GM19193 (cell line): Measurements from ENCODE around the gene CACNA2D1.

Experiments
- POLR2A ChIP-seq: IDR thresholded peaks from 4 replicates; pipeline ENCODE4 v1.6.1; 2011; ENCODE audit not compliant: insufficient read depth, insufficient read length; ENCODE audit errors: extremely low read depth

Gene CACNA2D1

DNA sequence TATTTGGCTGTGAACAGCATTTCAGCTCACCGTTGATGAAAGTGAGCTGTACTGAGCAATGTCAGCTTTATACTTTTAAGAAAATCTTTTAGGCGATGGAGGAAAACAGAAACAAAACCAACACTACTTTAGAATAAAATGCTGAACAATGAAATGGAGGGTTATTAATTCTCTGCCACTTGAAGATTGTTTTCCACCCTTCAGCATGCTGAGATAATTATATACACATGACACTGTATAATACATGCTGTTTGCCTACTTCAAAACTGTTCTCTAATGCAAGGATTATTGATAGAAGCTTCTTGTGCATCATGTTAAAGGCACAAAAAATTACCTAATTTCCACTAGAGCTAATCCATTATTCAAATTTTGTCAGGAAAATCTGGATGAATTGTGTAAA, 66.8 kb downstream of the CACNA2D1 start:
- no peak for TF ChIP-seq POLR2A

GRCh38 chr7:82375713-82376112, 67.9 kb downstream of the CACNA2D1 start:
- TF ChIP-seq POLR2A: no peak

- no peak for TF ChIP-seq POLR2A
These were observed 68.4 kb downstream of the CACNA2D1 start for GRCh38 chr7:82375129-82375528.

GRCh38 chr7:82373926-82374635, 69.5 kb downstream of the CACNA2D1 start:
- no peak for TF ChIP-seq POLR2A

GRCh38 chr7:82364671-82365070, 78.9 kb downstream of the CACNA2D1 start:
- no peak for TF ChIP-seq POLR2A

GRCh38 chr7:82364048-82364447, 79.5 kb downstream of the CACNA2D1 start:
- TF ChIP-seq POLR2A: no peak

DNA sequence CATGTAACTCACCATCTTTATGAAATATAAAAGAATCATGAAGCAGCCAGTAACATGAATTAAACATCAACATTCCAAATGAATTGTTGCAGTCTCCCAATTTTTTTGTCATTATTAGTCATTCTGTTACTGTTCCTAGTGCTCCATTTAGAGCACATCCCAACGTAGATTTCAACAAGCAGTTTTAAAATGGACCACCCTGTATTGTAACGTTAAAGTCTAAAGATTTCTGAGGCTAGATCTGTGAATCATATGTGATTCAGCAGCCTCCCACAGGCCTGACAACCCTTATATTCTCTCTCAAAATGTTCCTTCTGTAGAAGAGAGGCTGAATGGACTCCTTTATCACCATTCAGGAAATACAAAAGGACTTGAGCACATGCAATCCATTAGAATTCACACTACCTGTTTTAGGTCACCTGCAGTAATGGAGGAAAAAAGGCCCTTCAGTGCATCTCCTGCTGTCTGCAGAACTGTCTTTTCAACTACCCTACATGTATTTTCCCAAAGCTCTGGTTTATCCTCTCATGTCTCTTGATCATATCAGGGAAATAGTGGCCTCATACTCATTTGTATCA, 81.4 kb downstream of the CACNA2D1 start:
- TF ChIP-seq POLR2A: no peak

- no peak for TF ChIP-seq POLR2A
These were observed 82.8 kb downstream of the CACNA2D1 start for GRCh38 chr7:82360591-82361368.

- TF ChIP-seq POLR2A: no peak
These were observed 84.2 kb downstream of the CACNA2D1 start for GRCh38 chr7:82359426-82359825.

GRCh38 chr7:82358923-82359322, 84.7 kb downstream of the CACNA2D1 start:
- TF ChIP-seq POLR2A: no peak

GRCh38 chr7:82358009-82358578, 85.5 kb downstream of the CACNA2D1 start:
- TF ChIP-seq POLR2A: no peak

GRCh38 chr7:82348251-82348650, 95.3 kb downstream of the CACNA2D1 start:
- TF ChIP-seq POLR2A: no peak

GRCh38 chr7:82347808-82348207, 95.8 kb downstream of the CACNA2D1 start:
- no peak for TF ChIP-seq POLR2A

DNA sequence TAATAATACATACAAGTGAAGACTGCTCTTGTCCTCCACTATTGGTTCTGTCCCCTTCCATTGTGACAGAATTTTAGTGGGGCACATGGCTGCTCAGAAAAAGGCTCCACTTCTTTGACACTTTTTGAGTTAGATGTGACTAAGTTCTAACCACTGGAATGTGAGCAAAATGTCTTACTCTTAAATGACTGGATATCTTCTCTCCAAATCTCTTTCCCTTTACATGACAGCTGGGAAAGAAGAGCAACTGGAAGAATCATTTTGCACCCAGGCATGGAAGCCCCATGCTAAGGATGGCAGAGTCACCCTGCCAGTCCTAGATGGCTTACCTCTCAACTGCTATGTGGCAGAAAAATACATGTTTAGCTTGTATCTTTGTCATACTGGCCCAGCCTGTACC, 97.7 kb downstream of the CACNA2D1 start:
- no peak for TF ChIP-seq POLR2A

- no peak for TF ChIP-seq POLR2A
These were observed 99.9 kb downstream of the CACNA2D1 start for GRCh38 chr7:82343716-82344115.
